ENCODE data around the gene GHSR. TPM values are rescaled to one million over a fixed set of nuclear protein-coding genes. Genes with fewer than 3 reads are reported as not detected.

Gene GHSR
- total RNA-seq, 6 donors from 2014 or later, result not detected

GRCh38 chr3:172461530-172462138 lies 13.4 kb upstream of the GHSR start:
- H3K9me3 ChIP-seq, result no peaks in the 10 kb centered on the region
- no peak overlapping the region for H3K27ac ChIP-seq
- WGBS, 2 donors, result 29 to 38% methylated on average over 5 of the region's 5 CpGs
- DNase-seq (no peak), ATAC-seq (ENCODE audit: low FRiP score in 2 of 2) (peak in 1 of 2 donors; percentile 68)
- H3K4me1 ChIP-seq, result peaks cover 0 to 3% (median 0%) of the 10 kb centered on the region in 4 donors
- TF ChIP-seq EP300 (IDR thresholded peaks at IDR 0.05) (no peak), CTCF (IDR thresholded peaks at IDR 0.05) (peak; percentile 63 to 91 (median 72)), POLR2AphosphoS5 (IDR thresholded peaks at IDR 0.05) (no peak)
- no peak overlapping the region for H3K4me3 ChIP-seq
- no peaks in the 10 kb centered on the region for H3K36me3 ChIP-seq
- H3K27me3 ChIP-seq, result no peaks in the 10 kb centered on the region

GRCh38 chr3:172456404-172456803 lies 8.1 kb upstream of the GHSR start:
- Histone ChIP-seq H3K4me3 (no peak overlapping the region), H3K4me1 (peaks cover 0 to 3% (median 0%) of the 10 kb centered on the region in 4 donors), H3K27me3 (no peaks in the 10 kb centered on the region), H3K27ac (no peak overlapping the region), H3K36me3 (no peaks in the 10 kb centered on the region), H3K9me3 (no peaks in the 10 kb centered on the region)
- ATAC-seq (ENCODE audit: low FRiP score in 2 of 2) (no peak), DNase-seq (no peak)
- WGBS, 2 donors, result 80 to 95% methylated on average over 3 of the region's 3 CpGs
- no peak for TF ChIP-seq POLR2AphosphoS5 (IDR thresholded peaks at IDR 0.05)

- no peak for DNase-seq
- ATAC-seq (ENCODE audit: low FRiP score in 2 of 2), result no peak
- Histone ChIP-seq H3K4me3 (no peak overlapping the region), H3K4me1 (peaks cover 0 to 8% (median 2%) of the 10 kb centered on the region in 4 donors), H3K27ac (no peak overlapping the region), H3K36me3 (no peaks in the 10 kb centered on the region), H3K27me3 (peaks cover 0 to 14% (median 3%) of the 10 kb centered on the region in 4 donors), H3K9me3 (no peaks in the 10 kb centered on the region)
- TF ChIP-seq POLR2AphosphoS5 (IDR thresholded peaks at IDR 0.05) (no peak), CTCF (IDR thresholded peaks at IDR 0.05) (no peak), POLR2A (IDR thresholded peaks at IDR 0.05) (no peak)
Measured at GRCh38 chr3:172454180-172454579, 5.9 kb upstream of the GHSR start.

GRCh38 chr3:172449466-172450149 lies 1.4 kb upstream of the GHSR start:
- 10 to 15% methylated on average over 26 to 34 of the region's 34 CpGs for WGBS, 2 donors
- Histone ChIP-seq H3K27ac (no peak overlapping the region), H3K4me1 (peaks cover 6 to 27% (median 11%) of the 10 kb centered on the region in 4 donors), H3K9me3 (no peaks in the 10 kb centered on the region), H3K4me3 (no peak overlapping the region), H3K36me3 (no peaks in the 10 kb centered on the region), H3K27me3 (peaks cover 0 to 33% (median 12%) of the 10 kb centered on the region in 4 donors)
- peak in 1 of 2 donors; percentile 70 for DNase-seq
- TF ChIP-seq POLR2A (IDR thresholded peaks at IDR 0.05) (no peak), POLR2AphosphoS5 (IDR thresholded peaks at IDR 0.05) (no peak), CTCF (IDR thresholded peaks at IDR 0.05) (no peak), EP300 (IDR thresholded peaks at IDR 0.05) (no peak)
- ATAC-seq (ENCODE audit: low FRiP score in 2 of 2), result peak; percentile 43 to 65

- Histone ChIP-seq H3K27ac (no peak overlapping the region), H3K4me1 (peaks cover 6 to 27% (median 11%) of the 10 kb centered on the region in 4 donors), H3K27me3 (peaks cover 0 to 33% (median 12%) of the 10 kb centered on the region in 4 donors), H3K9me3 (no peaks in the 10 kb centered on the region), H3K4me3 (no peak overlapping the region), H3K36me3 (no peaks in the 10 kb centered on the region)
- WGBS, 2 donors, result 12 to 15% methylated on average over 35 to 38 of the region's 43 CpGs
- TF ChIP-seq POLR2A (IDR thresholded peaks at IDR 0.05) (no peak), POLR2AphosphoS5 (IDR thresholded peaks at IDR 0.05) (no peak), EP300 (IDR thresholded peaks at IDR 0.05) (no peak), CTCF (IDR thresholded peaks at IDR 0.05) (no peak)
- ATAC-seq (ENCODE audit: low FRiP score in 2 of 2) (peak; percentile 20 to 49), DNase-seq (peak in 1 of 2 donors; percentile 36)
Measured at GRCh38 chr3:172448661-172449465, 607 bp upstream of the GHSR start.

All from upper lobe of left lung (tissue), 6 donors.